ENCODE results near the gene AP3B1.

AP3B1 gene

DNA sequence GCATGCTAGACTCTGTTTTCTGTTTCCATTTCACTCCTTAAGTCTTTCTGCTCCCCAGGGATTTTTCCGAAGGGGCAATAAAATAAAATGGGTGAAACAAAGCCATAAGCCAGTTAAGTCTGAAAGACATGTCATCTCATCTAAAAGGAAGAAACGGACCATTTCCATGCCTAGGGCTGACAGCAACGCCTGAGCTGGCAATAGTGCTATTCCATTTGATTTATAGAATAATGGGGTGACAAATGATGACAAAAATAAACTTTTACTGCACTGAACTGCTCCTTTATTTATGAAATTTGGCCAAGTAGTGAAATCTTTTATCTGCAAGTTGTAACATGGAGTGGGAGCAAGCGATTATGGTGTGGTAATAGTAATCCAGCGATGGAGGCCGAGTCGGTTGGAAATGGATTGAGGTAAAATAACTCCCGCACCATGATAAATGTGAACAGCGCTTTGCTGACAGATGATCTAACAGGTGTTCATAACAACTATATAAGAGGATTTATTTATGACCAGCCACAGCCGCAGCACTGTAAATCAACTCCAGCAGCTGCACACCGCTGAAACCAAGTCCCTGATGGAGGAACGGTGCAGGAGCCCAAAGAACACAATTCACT, 298.6 kb downstream of the AP3B1 start:
- DNase-seq: no peak

GRCh38 chr5:77994943-77995342, 299.6 kb downstream of the AP3B1 start:
- no peak for DNase-seq

DNA sequence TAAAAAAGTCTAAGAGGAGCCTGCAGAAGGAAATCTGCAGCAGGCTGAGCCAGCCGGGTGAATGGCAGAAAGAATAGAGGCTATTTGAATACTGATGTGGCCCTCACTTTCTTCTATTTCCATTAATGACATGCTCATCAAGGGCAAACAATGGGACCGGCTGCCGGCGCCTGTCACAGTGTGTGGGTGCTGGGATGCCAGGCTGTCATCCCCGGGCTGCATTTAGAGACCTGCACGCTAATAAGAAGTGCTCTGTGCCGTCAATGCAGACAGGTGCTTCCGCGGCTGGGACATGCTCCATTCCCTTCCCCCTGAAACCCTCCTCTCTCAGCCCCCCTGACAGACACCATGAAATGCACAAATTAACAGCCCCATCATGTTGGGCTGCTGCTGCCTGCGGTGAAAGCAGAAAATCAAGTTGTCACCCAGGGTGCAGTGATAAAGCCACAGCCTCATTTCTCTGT, 300.6 kb downstream of the AP3B1 start:
- no peak for DNase-seq

- no peak for DNase-seq
Observed at GRCh38 chr5:77993141-77993854, 301.2 kb downstream of the AP3B1 start.

GRCh38 chr5:77991084-77991483, 303.4 kb downstream of the AP3B1 start:
- DNase-seq: no peak

- DNase-seq: no peak
Observed at GRCh38 chr5:77990020-77990419, 304.5 kb downstream of the AP3B1 start.

DNA sequence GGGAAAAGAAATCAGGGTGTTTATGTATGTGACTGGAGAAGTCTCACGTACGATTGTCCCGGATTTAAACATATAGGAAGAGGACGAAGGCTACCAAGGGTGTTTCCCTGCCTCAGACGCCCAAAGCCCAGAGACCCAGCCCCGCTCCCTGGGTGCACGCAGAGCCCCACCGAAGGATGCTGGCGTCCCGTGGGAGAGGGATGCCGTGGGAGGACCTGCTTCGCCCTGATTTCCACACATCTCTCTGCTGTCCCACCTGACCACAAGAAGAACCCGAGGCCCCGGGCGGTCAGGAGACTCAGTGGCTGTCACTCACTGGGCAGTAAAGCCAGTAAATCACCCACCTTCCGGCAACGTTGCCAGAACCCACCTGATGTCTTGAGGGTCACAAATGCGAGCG, 306.5 kb downstream of the AP3B1 start:
- DNase-seq: no peak

- no peak for DNase-seq
Observed at GRCh38 chr5:77987331-77987730, 307.2 kb downstream of the AP3B1 start.

GRCh38 chr5:77986261-77986660, 308.2 kb downstream of the AP3B1 start:
- no peak for DNase-seq

DNA sequence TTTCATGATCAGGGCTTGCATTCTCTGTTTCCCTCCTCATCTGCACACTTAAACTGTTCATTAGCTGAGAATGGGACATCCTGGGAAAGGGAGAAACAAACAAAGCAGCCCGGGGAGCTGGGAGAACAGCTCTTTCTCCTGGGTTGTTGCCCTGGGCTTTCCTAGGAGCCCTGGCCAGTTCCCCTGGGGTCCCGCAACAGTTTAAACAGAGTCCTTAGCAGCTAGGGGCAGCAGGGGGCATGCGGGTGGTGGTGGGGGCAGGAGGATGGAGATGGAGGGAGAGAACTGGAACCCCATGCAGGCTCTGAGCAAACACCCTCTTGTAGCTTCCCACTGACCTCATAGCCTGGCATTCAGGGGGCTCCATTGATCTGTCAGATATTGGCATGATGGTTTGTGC, 309.3 kb downstream of the AP3B1 start:
- DNase-seq: no peak

GRCh38 chr5:77984587-77984986, 309.9 kb downstream of the AP3B1 start:
- no peak for DNase-seq

DNA sequence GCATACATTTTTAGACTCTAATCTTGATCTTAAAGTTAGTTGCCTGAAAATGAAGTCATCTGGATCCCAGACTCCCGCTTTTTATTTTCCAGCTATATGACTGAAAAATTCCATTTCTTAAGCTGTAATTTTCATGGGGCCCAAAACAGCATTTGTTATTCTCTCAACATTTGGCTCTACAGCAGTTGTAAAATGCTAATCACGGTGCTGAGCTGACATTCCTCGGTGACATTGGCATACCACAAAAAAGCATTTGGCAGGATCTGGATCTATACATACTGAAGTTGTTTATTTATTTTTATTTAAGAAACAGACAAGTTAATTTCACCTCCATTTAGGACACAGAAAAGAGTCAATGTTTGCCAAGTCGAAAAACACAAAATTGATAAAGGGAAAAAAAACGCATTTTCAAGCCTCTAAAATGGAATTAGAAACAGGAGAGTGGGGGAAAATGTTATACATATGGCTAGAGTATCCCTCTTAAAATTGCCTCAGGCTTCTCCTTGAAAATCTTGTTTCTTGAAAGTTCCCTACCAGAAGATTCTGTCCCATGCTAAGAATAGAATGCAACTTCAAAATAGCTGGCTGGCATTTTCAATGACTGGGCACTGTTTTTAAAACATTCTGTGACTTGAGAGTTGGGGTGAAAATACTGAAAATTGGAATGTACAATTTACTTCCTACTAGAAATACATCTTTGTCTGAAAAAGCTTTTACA, 310.9 kb downstream of the AP3B1 start:
- no peak for DNase-seq

- no peak for DNase-seq
Observed at GRCh38 chr5:77981820-77982219, 312.7 kb downstream of the AP3B1 start.

- DNase-seq: no peak
Observed at GRCh38 chr5:77974576-77974975, 319.9 kb downstream of the AP3B1 start.

- DNase-seq: no peak
Observed at GRCh38 chr5:77973253-77973609, 321.3 kb downstream of the AP3B1 start.

- DNase-seq: no peak
Observed at GRCh38 chr5:77972469-77973252, 321.8 kb downstream of the AP3B1 start.

GRCh38 chr5:77971776-77972468, 322.6 kb downstream of the AP3B1 start:
- no peak for DNase-seq

DNA sequence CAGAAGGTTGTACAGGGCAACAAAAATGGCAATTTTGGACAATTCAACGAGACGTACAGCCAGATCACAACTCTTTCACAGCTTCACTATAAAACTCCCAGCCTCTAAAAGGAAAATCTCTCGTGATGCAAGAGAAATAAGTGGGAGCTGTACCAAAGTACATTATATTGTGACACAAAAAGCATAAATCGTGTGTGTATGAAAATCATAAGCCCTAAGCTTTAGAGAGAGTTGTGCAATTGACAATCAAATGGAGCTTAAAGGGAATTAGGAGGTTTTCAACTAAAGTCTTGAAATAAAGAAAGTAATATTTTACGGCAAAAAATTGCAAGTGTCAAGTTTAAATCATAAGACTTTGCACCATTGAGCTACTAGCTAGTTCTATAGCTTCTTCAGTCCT, 323.6 kb downstream of the AP3B1 start:
- no peak for DNase-seq

- no peak for DNase-seq
Observed at GRCh38 chr5:77963795-77964194, 330.7 kb downstream of the AP3B1 start.

- DNase-seq: no peak
Observed at GRCh38 chr5:77960863-77961396, 333.6 kb downstream of the AP3B1 start.

DNA sequence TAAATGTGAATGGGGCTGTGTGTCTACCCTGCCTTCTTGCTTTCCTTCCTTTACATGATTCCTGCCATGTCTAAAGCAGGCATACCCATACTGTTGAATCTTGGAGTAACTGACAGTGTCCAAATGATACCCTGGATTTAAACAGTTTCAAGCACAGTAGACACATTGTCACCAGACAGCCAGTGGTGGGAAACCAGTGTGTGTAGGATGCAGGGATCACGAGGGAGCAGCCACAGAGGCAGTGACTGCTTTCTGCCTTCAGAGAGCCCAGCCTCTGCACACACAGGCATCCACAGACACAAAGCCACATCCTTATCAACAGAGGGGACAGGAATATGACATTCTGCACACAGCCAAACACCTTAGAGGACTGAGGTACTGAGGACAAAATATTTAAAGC, 334.2 kb downstream of the AP3B1 start:
- DNase-seq: no peak

DNA sequence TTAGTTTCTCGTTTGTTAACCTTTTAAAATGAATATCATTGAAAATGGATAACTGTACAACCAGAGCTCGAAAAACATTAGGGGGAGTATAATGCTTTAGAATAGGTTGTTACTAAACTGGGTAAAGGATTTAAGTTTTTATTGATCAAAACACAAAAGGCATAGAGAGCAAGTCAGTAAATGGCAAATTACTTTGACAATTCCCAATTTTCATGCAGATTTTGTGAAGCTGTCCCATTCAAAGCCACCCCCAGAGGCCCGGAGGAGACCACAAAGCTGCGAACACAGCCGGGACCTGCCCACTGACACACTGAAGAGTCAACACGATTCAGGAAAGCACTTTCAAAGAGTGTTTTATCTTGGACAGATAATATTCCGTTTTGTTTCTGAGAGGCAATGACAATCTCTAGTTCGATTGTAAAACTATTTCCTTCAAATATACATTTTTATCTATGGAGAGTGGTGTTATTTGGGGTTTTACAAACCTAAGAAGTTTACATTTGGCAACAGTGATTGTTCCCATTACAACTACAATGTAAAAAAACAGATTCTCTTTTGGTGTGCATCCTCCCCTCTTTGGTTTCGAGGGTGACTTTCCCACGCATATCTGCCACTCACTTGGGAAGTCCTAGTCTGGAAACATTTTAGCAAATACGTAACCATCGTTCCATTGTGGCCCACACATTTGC, 335.7 kb downstream of the AP3B1 start:
- no peak for DNase-seq

Measured in GF-D8 (cell line).